SIG-M5 (cell line): ENCODE results near the gene METRNL.
"Not testable (repeated sequence)": the region's sequence is repeated elsewhere in the genome, so short reads cannot be mapped to it uniquely, and the experiment has no call there.

Source experiments
- DNase-seq: peaks from one replicate; lab custom pipeline; 2025; lab: John Stamatoyannopoulos, UW

METRNL gene

GRCh38 chr17:83123896-83124801 is 44.7 kb downstream of the METRNL start:
- no peak for DNase-seq

- DNase-seq = no peak
Measured at GRCh38 chr17:83124871-83125514, 45.6 kb downstream of the METRNL start.

GRCh38 chr17:83125515-83126274 is 46.3 kb downstream of the METRNL start:
- peak; percentile 32 for DNase-seq

- no peak for DNase-seq
Measured at GRCh38 chr17:83126275-83126811, 46.9 kb downstream of the METRNL start.

GRCh38 chr17:83127431-83128160 is 48.2 kb downstream of the METRNL start:
- DNase-seq = no peak

GRCh38 chr17:83128306-83129240 is 49.2 kb downstream of the METRNL start:
- no peak for DNase-seq

- DNase-seq = no peak
Measured at GRCh38 chr17:83129676-83130075, 50.3 kb downstream of the METRNL start.

- no peak for DNase-seq
Measured at GRCh38 chr17:83131401-83132011, 52.1 kb downstream of the METRNL start.

GRCh38 chr17:83132251-83133081 is 53.1 kb downstream of the METRNL start:
- DNase-seq = no peak

- no peak for DNase-seq
Measured at GRCh38 chr17:83133302-83134121, 54.1 kb downstream of the METRNL start.

- not testable (repeated sequence) for DNase-seq
Measured at GRCh38 chr17:83134456-83134855, 55.0 kb downstream of the METRNL start.

- no peak for DNase-seq
Measured at GRCh38 chr17:83135692-83136091, 56.3 kb downstream of the METRNL start.

GRCh38 chr17:83136156-83136555 is 56.7 kb downstream of the METRNL start:
- DNase-seq = no peak

- DNase-seq = no peak
Measured at GRCh38 chr17:83136931-83137330, 57.5 kb downstream of the METRNL start.

GRCh38 chr17:83137523-83137922 is 58.1 kb downstream of the METRNL start:
- no peak for DNase-seq

GRCh38 chr17:83138820-83139219 is 59.4 kb downstream of the METRNL start:
- DNase-seq = no peak

- not testable (repeated sequence) for DNase-seq
Measured at GRCh38 chr17:83139541-83140248, 60.3 kb downstream of the METRNL start.

- DNase-seq = not testable (repeated sequence)
Measured at GRCh38 chr17:83140249-83140566, 60.8 kb downstream of the METRNL start.
